Measurements from ENCODE around the gene RAB6B.

The RAB6B gene

GRCh38 chr3:133840055-133840737 is 55.5 kb downstream of the RAB6B start:
- H3K4me1 ChIP-seq (ENCODE audit: control extremely low read depth in 1 of 4, control insufficient read depth in 4 of 4, insufficient read depth in 4 of 4, low read length in 3 of 4), result no peaks in the 10 kb centered on the region
- ChIA-PET POLR2A (no interaction called here), CTCF (interaction anchor here (1.6 kb wide), 1 partner anchor 12 kb away, joined by 3 read pairs; no protein-coding TSS in a partner anchor)
- WGBS (ENCODE audit: insufficient coverage), result 96% methylated on average over 5 of the region's 9 CpGs
- H3K27ac ChIP-seq (ENCODE audit: insufficient read depth in 1 of 2, low read depth in 1 of 2, low read length in 2 of 2, poor library complexity in 1 of 2, severe bottlenecking in 2 of 2), result no peak overlapping the region
- DNase-seq, result no peak
- peaks cover 0 to under 1% (median 0%) of the 10 kb centered on the region in 5 experiments for H3K9me3 ChIP-seq (ENCODE audit: control extremely low read depth in 1 of 5, control insufficient read depth in 4 of 5, insufficient read depth in 2 of 5, low read depth in 1 of 5, low read length in 4 of 5)
- H3K4me3 ChIP-seq (ENCODE audit: control insufficient read depth in 1 of 7, extremely low read depth in 1 of 7, insufficient read depth in 4 of 7, low read depth in 2 of 7, low read length in 6 of 7), result no peak overlapping the region
- H3K27me3 ChIP-seq (replicated peaks in 2 of 5; ENCODE audit: control insufficient read depth in 4 of 5, insufficient read depth in 5 of 5, low read length in 4 of 5), result peaks cover 0 to 2% (median 0%) of the 10 kb centered on the region in 5 experiments
- H3K36me3 ChIP-seq (ENCODE audit: control insufficient read depth in 4 of 4, insufficient read depth in 4 of 4, low read length in 3 of 4), result no peaks in the 10 kb centered on the region

DNA sequence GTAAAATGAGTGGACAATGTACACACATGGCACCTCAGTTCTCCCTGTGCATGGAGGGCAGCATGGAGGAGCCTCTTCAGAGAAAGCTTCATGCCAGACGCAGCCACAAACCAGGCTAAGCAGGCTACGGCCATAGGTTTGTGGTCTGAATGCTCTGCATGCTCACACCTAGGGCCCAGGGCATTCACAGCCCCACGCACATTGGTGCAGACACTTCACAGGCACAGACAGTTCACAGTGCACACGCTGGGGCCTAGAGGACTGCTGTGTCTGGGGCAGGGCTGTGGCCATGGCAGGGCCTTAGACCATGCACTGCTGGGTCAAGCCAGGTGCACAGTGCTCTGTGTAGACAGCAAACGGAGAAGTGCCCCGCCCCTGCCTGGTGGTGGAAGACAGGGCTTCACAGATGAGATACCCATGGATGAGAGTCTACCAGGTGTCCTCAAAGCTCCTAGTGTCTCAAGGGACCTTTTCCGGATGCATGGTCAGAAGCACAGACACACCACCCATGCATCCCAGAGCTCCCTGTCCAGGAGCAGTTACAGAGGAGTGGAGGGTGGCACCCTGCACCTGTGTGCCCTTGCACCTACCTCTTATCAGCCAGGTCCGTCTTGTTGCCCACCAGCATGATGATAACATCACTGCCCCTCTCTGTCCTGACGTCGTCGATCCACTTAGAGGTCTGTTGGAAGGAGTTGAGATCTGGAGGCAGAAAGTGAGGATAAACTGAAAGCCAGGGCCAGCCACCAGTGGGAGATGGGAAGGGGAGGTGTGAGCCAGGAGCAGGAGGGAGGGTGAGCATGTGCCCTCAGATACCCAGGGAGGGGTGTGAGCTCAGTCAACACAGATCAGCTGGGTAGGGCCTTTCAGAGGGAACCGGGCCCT is 56.5 kb downstream of the RAB6B start:
- no peak for DNase-seq
- H3K4me3 ChIP-seq (ENCODE audit: control insufficient read depth in 1 of 7, extremely low read depth in 1 of 7, insufficient read depth in 4 of 7, low read depth in 2 of 7, low read length in 6 of 7), result no peak overlapping the region
- no peak overlapping the region for H3K27ac ChIP-seq (ENCODE audit: insufficient read depth in 1 of 2, low read depth in 1 of 2, low read length in 2 of 2, poor library complexity in 1 of 2, severe bottlenecking in 2 of 2)
- peaks cover 0 to 2% (median 0%) of the 10 kb centered on the region in 5 experiments for H3K27me3 ChIP-seq (replicated peaks in 2 of 5; ENCODE audit: control insufficient read depth in 4 of 5, insufficient read depth in 5 of 5, low read length in 4 of 5)
- ChIA-PET POLR2A (no interaction called here), CTCF (interaction anchor here (1.1 to 1.6 kb wide), 3 partner anchors 9 to 25 kb away, joined by 3 to 4 read pairs (median 3); no protein-coding TSS in a partner anchor)
- H3K4me1 ChIP-seq (ENCODE audit: control extremely low read depth in 1 of 4, control insufficient read depth in 4 of 4, insufficient read depth in 4 of 4, low read length in 3 of 4), result no peaks in the 10 kb centered on the region
- WGBS (ENCODE audit: insufficient coverage), result 97% methylated on average over 12 of the region's 12 CpGs
- H3K36me3 ChIP-seq (ENCODE audit: control insufficient read depth in 4 of 4, insufficient read depth in 4 of 4, low read length in 3 of 4), result no peaks in the 10 kb centered on the region
- H3K9me3 ChIP-seq (ENCODE audit: control extremely low read depth in 1 of 5, control insufficient read depth in 4 of 5, insufficient read depth in 2 of 5, low read depth in 1 of 5, low read length in 4 of 5), result no peaks in the 10 kb centered on the region

- Histone ChIP-seq H3K27me3 (replicated peaks in 2 of 5; ENCODE audit: control insufficient read depth in 4 of 5, insufficient read depth in 5 of 5, low read length in 4 of 5) (peaks cover 0 to 2% (median 0%) of the 10 kb centered on the region in 5 experiments), H3K9me3 (ENCODE audit: control extremely low read depth in 1 of 5, control insufficient read depth in 4 of 5, insufficient read depth in 2 of 5, low read depth in 1 of 5, low read length in 4 of 5) (no peaks in the 10 kb centered on the region), H3K4me3 (ENCODE audit: control insufficient read depth in 1 of 7, extremely low read depth in 1 of 7, insufficient read depth in 4 of 7, low read depth in 2 of 7, low read length in 6 of 7) (no peak overlapping the region), H3K36me3 (ENCODE audit: control insufficient read depth in 4 of 4, insufficient read depth in 4 of 4, low read length in 3 of 4) (no peaks in the 10 kb centered on the region), H3K4me1 (ENCODE audit: control extremely low read depth in 1 of 4, control insufficient read depth in 4 of 4, insufficient read depth in 4 of 4, low read length in 3 of 4) (no peaks in the 10 kb centered on the region), H3K27ac (ENCODE audit: insufficient read depth in 1 of 2, low read depth in 1 of 2, low read length in 2 of 2, poor library complexity in 1 of 2, severe bottlenecking in 2 of 2) (no peak overlapping the region)
- 100% methylated on average over 2 of the region's 4 CpGs for WGBS (ENCODE audit: insufficient coverage)
- ChIA-PET POLR2A (no interaction called here), CTCF (interaction anchor here (1.0 to 1.1 kb wide), 2 partner anchors 10 to 58 kb away, joined by 3 read pairs; no protein-coding TSS in a partner anchor)
- DNase-seq, result no peak
Observed at GRCh38 chr3:133838296-133838789, 57.3 kb downstream of the RAB6B start.

DNA sequence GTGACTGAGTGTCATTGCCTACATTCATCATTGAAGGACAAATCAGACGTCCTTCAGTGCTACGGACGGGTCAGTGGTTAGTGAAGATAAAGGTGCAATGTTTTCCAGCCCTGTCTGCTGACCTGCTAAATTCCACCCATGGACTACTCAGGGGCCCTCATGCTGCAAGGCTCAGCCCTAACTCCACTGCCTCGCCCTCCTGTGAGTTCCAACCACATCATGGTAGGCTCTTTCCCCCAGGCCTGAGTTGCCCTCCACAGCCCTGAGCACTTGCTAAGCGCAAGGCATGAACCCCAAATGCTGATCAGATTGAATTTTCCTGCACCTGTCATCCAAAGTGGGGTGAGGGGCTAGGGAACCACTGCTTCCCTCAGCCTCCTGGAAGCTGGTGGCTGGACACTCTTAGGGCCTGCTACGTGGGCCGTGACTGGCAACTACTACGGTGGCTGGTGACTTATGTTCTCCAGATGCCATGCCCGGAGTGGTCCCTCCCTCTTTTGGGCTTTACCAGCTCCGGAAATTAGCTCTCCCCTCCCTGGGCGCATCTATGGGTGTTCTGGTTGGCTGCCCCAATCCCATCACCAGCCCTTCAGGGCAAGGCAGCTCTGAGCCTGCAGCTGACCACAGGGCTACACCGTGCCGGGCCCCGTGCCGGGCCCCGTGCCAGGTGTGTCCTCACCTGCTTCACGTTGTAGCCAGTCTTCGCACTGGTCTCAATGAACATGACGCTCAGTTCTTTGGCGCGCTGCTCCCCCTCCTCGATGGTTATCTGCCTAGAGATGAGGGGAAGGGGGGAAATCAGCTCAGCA is 58.0 kb downstream of the RAB6B start:
- WGBS (ENCODE audit: insufficient coverage), result 98% methylated on average over 16 of the region's 22 CpGs

DNA sequence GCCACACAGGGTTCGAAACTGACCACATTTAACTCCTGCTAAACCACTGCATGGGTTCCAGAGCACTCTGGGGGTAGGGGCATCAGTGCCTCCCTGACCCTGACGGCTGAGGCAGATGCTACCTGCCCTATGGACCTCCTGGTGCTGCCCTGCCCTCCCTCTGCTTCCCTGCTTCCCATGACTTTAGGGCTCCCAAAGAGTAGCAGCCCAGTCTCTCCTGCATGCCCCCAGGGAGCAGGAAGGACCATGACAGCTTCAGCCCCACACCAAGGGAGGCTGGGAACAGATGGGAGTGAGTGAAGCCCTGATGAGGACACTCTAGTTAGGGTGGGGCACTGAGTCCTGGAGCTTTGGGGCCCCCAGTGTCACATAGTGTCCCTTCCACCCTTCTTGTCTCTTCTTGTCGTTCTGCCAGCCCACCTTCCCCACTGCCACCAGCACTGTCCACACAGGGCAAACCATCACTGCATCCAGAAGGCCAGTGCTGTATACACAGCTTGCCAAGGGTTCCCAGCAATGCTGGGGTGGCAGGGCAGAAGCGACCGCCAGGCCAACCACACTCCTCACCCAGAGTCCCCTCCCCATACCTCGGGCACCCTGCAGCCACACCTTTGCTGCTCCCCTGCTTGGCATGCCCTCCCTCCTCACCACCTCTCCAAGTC is 59.1 kb downstream of the RAB6B start:
- H3K4me3 ChIP-seq (ENCODE audit: control insufficient read depth in 1 of 7, extremely low read depth in 1 of 7, insufficient read depth in 4 of 7, low read depth in 2 of 7, low read length in 6 of 7), result no peak overlapping the region
- POLR2A ChIA-PET, result no interaction called here
- H3K27me3 ChIP-seq (replicated peaks in 2 of 5; ENCODE audit: control insufficient read depth in 4 of 5, insufficient read depth in 5 of 5, low read length in 4 of 5), result no peaks in the 10 kb centered on the region

More for the DNA sequence above, 58.0 kb downstream of the RAB6B start:
- Histone ChIP-seq H3K4me3 (ENCODE audit: control insufficient read depth in 1 of 7, extremely low read depth in 1 of 7, insufficient read depth in 4 of 7, low read depth in 2 of 7, low read length in 6 of 7) (no peak overlapping the region), H3K36me3 (ENCODE audit: control insufficient read depth in 4 of 4, insufficient read depth in 4 of 4, low read length in 3 of 4) (no peaks in the 10 kb centered on the region), H3K9me3 (ENCODE audit: control extremely low read depth in 1 of 5, control insufficient read depth in 4 of 5, insufficient read depth in 2 of 5, low read depth in 1 of 5, low read length in 4 of 5) (no peaks in the 10 kb centered on the region), H3K27ac (ENCODE audit: insufficient read depth in 1 of 2, low read depth in 1 of 2, low read length in 2 of 2, poor library complexity in 1 of 2, severe bottlenecking in 2 of 2) (no peak overlapping the region), H3K4me1 (ENCODE audit: control extremely low read depth in 1 of 4, control insufficient read depth in 4 of 4, insufficient read depth in 4 of 4, low read length in 3 of 4) (no peaks in the 10 kb centered on the region), H3K27me3 (replicated peaks in 2 of 5; ENCODE audit: control insufficient read depth in 4 of 5, insufficient read depth in 5 of 5, low read length in 4 of 5) (no peaks in the 10 kb centered on the region)
- POLR2A ChIA-PET, result no interaction called here
- no peak for DNase-seq
- CTCF ChIA-PET, result interaction anchor here (1.0 to 1.1 kb wide), 2 partner anchors 11 to 59 kb away, joined by 3 read pairs; no protein-coding TSS in a partner anchor

DNA sequence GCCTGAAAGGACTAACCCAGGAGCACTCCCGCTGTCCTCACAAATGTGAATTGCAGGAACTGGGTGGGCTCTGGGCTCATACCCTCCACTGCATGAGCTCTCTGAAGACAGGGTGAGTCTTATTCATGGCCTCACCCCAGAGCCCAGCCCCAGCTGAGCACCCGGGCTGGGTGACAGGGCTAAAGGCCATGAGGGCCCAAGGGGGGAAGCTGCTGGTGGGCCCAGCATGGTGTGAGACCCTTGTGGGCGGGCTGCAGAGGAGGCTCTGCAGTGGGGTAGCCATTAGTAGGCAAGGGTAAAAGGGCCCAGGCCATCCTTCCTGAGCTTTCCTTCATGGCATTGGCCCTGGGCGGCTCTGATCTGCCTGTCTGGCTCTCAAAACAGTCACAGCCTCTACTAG is 59.7 kb downstream of the RAB6B start:
- ChIA-PET POLR2A (no interaction called here), CTCF (no interaction called here)
- Histone ChIP-seq H3K27me3 (replicated peaks in 2 of 5; ENCODE audit: control insufficient read depth in 4 of 5, insufficient read depth in 5 of 5, low read length in 4 of 5) (no peaks in the 10 kb centered on the region), H3K27ac (ENCODE audit: insufficient read depth in 1 of 2, low read depth in 1 of 2, low read length in 2 of 2, poor library complexity in 1 of 2, severe bottlenecking in 2 of 2) (no peak overlapping the region), H3K4me1 (ENCODE audit: control extremely low read depth in 1 of 4, control insufficient read depth in 4 of 4, insufficient read depth in 4 of 4, low read length in 3 of 4) (no peaks in the 10 kb centered on the region), H3K4me3 (ENCODE audit: control insufficient read depth in 1 of 7, extremely low read depth in 1 of 7, insufficient read depth in 4 of 7, low read depth in 2 of 7, low read length in 6 of 7) (no peak overlapping the region), H3K9me3 (ENCODE audit: control extremely low read depth in 1 of 5, control insufficient read depth in 4 of 5, insufficient read depth in 2 of 5, low read depth in 1 of 5, low read length in 4 of 5) (no peaks in the 10 kb centered on the region), H3K36me3 (ENCODE audit: control insufficient read depth in 4 of 4, insufficient read depth in 4 of 4, low read length in 3 of 4) (no peaks in the 10 kb centered on the region)
- no peak for DNase-seq
- 94% methylated on average over 3 of the region's 4 CpGs for WGBS (ENCODE audit: insufficient coverage)

More for the DNA sequence above, 59.1 kb downstream of the RAB6B start:
- no peaks in the 10 kb centered on the region for H3K36me3 ChIP-seq (ENCODE audit: control insufficient read depth in 4 of 4, insufficient read depth in 4 of 4, low read length in 3 of 4)
- CTCF ChIA-PET, result no interaction called here
- no peak for DNase-seq
- H3K27ac ChIP-seq (ENCODE audit: insufficient read depth in 1 of 2, low read depth in 1 of 2, low read length in 2 of 2, poor library complexity in 1 of 2, severe bottlenecking in 2 of 2), result no peak overlapping the region
- no peaks in the 10 kb centered on the region for H3K4me1 ChIP-seq (ENCODE audit: control extremely low read depth in 1 of 4, control insufficient read depth in 4 of 4, insufficient read depth in 4 of 4, low read length in 3 of 4)
- H3K9me3 ChIP-seq (ENCODE audit: control extremely low read depth in 1 of 5, control insufficient read depth in 4 of 5, insufficient read depth in 2 of 5, low read depth in 1 of 5, low read length in 4 of 5), result no peaks in the 10 kb centered on the region
- 97% methylated on average over 6 of the region's 6 CpGs for WGBS (ENCODE audit: insufficient coverage)
